OCI-LY3 (cell line): Measurements from ENCODE around the gene TNRC6C.

Experiments used
- CTCF ChIP-seq: fragments of 200-600, 300-600 bp; sonication (generic); IDR thresholded peaks from 2 replicates; pipeline ENCODE4 v1.5.1; 2014; ENCODE audit warnings: antibody characterized with exemption, low read length, low read depth
- EZH2phosphoT487 ChIP-seq: fragments of 200-600 bp; shearing (Covaris generic); IDR thresholded peaks from 2 replicates; pipeline ENCODE4 v1.6.1; 2018; ENCODE audit warnings: antibody characterized with exemption, mixed run types, low read depth

GRCh38 chr17:78019976-78020716 lies 61.6 kb downstream of the TNRC6C start:
- no peak for TF ChIP-seq CTCF
- no peak for TF ChIP-seq EZH2phosphoT487
